GM23248 (cell line): ENCODE results near the gene DNAJB8. TPM values are rescaled to one million over a fixed set of nuclear protein-coding genes. Genes with fewer than 3 reads are reported as not detected.
A peak's percentile ranks its signal among the peaks of the same experiment; 100 is the strongest.

Experiments
- DNase-seq: peaks from one replicate; pipeline ENCODE4 v3.0.0-alpha.2; 2015
- H2AFZ ChIP-seq: fragments of 200-600 bp; sonication (generic); 2 replicates; pipeline ENCODE4 v1.6.1; 2016; ENCODE audit warnings: antibody characterized with exemption
- H3F3A ChIP-seq: fragments of 200-600 bp; sonication (generic); 2 replicates; pipeline ENCODE4 v1.6.1; 2016; ENCODE audit warnings: mild to moderate bottlenecking, antibody characterized with exemption, mixed run types; ENCODE audit not compliant: insufficient read depth
- H3K27ac ChIP-seq: fragments of 200-600 bp; sonication (generic); 2 replicates; pipeline ENCODE4 v1.5.1; 2016; ENCODE audit warnings: mild to moderate bottlenecking
- H3K27me3 ChIP-seq: fragments of 200-600 bp; sonication (generic); replicated peaks from 2 replicates; pipeline ENCODE4 v1.6.1; 2016; ENCODE audit warnings: mild to moderate bottlenecking; ENCODE audit not compliant: insufficient read depth
- H3K36me3 ChIP-seq: fragments of 200-600 bp; sonication (generic); 2 replicates; pipeline ENCODE4 v1.6.1; 2016; ENCODE audit warnings: low read depth, mild to moderate bottlenecking
- H3K4me1 ChIP-seq: fragments of 200-600 bp; sonication (generic); 2 replicates; pipeline ENCODE4 v1.6.1; 2016; ENCODE audit warnings: mild to moderate bottlenecking; ENCODE audit not compliant: insufficient read depth
- H3K4me2 ChIP-seq: fragments of 200-600 bp; sonication (generic); one replicate; pipeline ENCODE4 v1.6.1; 2016; ENCODE audit warnings: mild to moderate bottlenecking; ENCODE audit not compliant: unreplicated experiment
- H3K4me3 ChIP-seq: fragments of 200-600 bp; sonication (generic); 2 replicates; pipeline ENCODE4 v1.5.1; 2016; ENCODE audit warnings: mild to moderate bottlenecking
- H3K79me2 ChIP-seq: fragments of 200-600 bp; sonication (generic); 2 replicates; pipeline ENCODE4 v1.6.1; 2016; ENCODE audit warnings: mild to moderate bottlenecking; ENCODE audit not compliant: insufficient read depth
- H3K9ac ChIP-seq: fragments of 200-600 bp; sonication (generic); 2 replicates; pipeline ENCODE4 v1.6.1; 2016; ENCODE audit warnings: mild to moderate bottlenecking
- H3K9me2 ChIP-seq: fragments of 200-600 bp; sonication (generic); 2 replicates; pipeline ENCODE4 v1.6.1; 2016; ENCODE audit warnings: mixed run types, mild to moderate bottlenecking, moderate library complexity; ENCODE audit not compliant: insufficient read depth
- H3K9me3 ChIP-seq: fragments of 200-600 bp; sonication (generic); one replicate; pipeline ENCODE4 v1.6.1; 2017; ENCODE audit warnings: low read depth
- H4K20me1 ChIP-seq: fragments of 200-600 bp; sonication (generic); 2 replicates; pipeline ENCODE4 v1.6.0; 2016; ENCODE audit not compliant: insufficient read depth
- EZH2 ChIP-seq: fragments of 200-600 bp; sonication (generic); IDR thresholded peaks from 2 replicates; pipeline ENCODE4 v1.6.1; 2018; ENCODE audit warnings: antibody characterized with exemption, mild to moderate bottlenecking; ENCODE audit not compliant: insufficient read depth, poor library complexity, severe bottlenecking
- EZH2phosphoT487 ChIP-seq: fragments of 200-600 bp; sonication (generic); IDR thresholded peaks from 2 replicates; pipeline ENCODE4 v1.6.1; 2018; ENCODE audit warnings: antibody characterized with exemption, moderate library complexity, mild to moderate bottlenecking, low read depth; ENCODE audit not compliant: insufficient read depth
- WGBS, 2 experiments: methylation state at CpG; one replicate each; pipeline ENCODE4 v1.1.6; 2015 to 2017; ENCODE audit warnings: low lambda C conversion rate in 2 of 2, low coverage in 1 of 2; ENCODE audit errors: missing lambda C conversion rate in 2 of 2; 5-methylcytosine and 5-hydroxymethylcytosine counted together
- in situ Hi-C: fragments of 300-500 bp; cut with MboI; formaldehyde crosslinking; loops from 2 replicates; pipeline ENCODE4 v1.15.0; 2020
- polyA plus RNA-seq: library from polyadenylated mRNA; unstranded; fragments of >200 nt; fragmentation: Nextera tagmentation; extraction: Ambion mirVana; gene quantifications from 2 replicates; pipeline ENCODE4 v1.2.1, GENCODE V29; 2016
- total RNA-seq: library from RNA; depleted of rRNA; stranded (reverse); fragments of >200 nt; shearing (Covaris generic); gene quantifications from 2 replicates; pipeline ENCODE4 v1.2.3, GENCODE V29; 2014

DNAJB8 gene
- total and polyA plus RNA-seq, 2 experiments from 2014 or later, result not detected

DNA sequence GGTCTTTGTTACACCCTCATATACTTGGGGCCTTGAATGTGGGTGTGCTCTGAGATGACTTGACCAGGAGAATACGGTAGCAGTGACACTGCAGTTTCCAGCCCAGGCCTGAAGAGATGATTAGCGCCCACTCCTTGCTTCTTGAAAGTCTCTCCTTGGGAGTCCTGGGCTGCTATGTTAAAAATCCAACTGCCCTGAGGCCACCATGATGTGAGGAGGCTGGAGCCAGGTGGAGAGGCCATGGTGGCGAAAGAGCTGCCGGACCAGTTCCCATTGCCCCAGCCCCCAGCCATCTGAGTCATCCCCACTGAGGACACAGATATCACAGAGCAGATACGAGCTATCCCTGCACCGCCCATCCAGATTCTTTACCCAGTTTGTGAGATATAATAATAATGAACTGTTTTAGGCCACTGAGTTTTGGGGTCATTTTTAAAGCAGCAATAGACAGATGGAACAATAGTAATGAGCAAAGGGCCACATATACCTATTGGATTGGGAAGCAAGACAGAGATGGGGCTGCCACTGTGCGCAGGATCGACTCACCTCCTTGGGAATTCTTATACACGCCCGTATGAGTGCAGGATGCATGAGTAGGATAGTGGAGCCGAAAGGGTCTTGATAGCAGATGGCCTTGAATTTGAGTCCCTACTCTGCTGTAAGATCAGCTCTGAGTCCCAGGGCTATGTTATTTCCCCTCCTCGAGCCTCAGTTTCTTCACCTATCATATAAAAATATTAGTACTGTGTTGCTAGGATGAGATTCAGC lies 38.5 kb upstream of the DNAJB8 start:
- Histone ChIP-seq H3K9me2 (no peaks in the 10 kb centered on the region), H3K4me3 (no peak overlapping the region), H3K27me3 (no peaks in the 10 kb centered on the region), H3K9ac (no peak overlapping the region), H3K4me1 (no peaks in the 10 kb centered on the region), H3K79me2 (no peaks in the 10 kb centered on the region), H3K4me2 (no peak overlapping the region), H3F3A (peaks cover 2% of the 10 kb centered on the region; the same call in 1 of the 2 replicates), H3K36me3 (no peaks in the 10 kb centered on the region), H2AFZ (no peak overlapping the region), H4K20me1 (no peaks in the 10 kb centered on the region), H3K27ac (no peak overlapping the region), H3K9me3 (no peaks in the 10 kb centered on the region)
- TF ChIP-seq EZH2phosphoT487 (no peak), EZH2 (no peak)
- WGBS, 2 experiments, result 83 to 88% methylated on average over 12 of the region's 12 CpGs
- DNase-seq, result no peak
- in situ Hi-C loops, result no loop called here

DNA sequence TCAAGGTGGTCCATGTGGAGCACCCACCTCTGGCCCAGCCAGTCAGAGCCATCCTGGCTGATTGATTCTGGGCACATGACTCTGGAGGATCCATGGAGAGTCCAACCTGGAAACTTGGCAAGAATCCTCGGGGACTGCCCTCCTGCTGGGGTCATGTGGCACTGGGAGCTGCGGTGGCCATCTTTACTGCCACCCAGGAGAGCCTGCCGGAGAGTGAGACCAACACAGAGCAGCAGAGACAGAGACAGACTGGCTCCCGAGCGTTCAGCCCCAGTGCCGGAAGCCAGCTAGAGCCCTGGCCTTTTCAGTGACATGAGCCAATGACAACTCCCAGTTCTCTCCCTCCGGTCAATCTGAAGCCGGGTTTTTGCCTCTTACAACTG lies 37.8 kb upstream of the DNAJB8 start:
- Histone ChIP-seq H3K9me3 (no peaks in the 10 kb centered on the region), H3K4me1 (no peaks in the 10 kb centered on the region), H3K9ac (no peak overlapping the region), H3K4me2 (no peak overlapping the region), H3K79me2 (no peaks in the 10 kb centered on the region), H2AFZ (no peak overlapping the region), H3F3A (peaks cover 7% of the 10 kb centered on the region; the same call in 1 of the 2 replicates), H3K4me3 (no peak overlapping the region), H3K36me3 (no peaks in the 10 kb centered on the region), H3K9me2 (no peaks in the 10 kb centered on the region), H3K27me3 (no peaks in the 10 kb centered on the region), H4K20me1 (no peaks in the 10 kb centered on the region), H3K27ac (no peak overlapping the region)
- in situ Hi-C loops, result no loop called here
- TF ChIP-seq EZH2 (no peak), EZH2phosphoT487 (no peak)
- 88 to 90% methylated on average over 8 of the region's 8 CpGs for WGBS, 2 experiments
- DNase-seq, result no peak

DNA sequence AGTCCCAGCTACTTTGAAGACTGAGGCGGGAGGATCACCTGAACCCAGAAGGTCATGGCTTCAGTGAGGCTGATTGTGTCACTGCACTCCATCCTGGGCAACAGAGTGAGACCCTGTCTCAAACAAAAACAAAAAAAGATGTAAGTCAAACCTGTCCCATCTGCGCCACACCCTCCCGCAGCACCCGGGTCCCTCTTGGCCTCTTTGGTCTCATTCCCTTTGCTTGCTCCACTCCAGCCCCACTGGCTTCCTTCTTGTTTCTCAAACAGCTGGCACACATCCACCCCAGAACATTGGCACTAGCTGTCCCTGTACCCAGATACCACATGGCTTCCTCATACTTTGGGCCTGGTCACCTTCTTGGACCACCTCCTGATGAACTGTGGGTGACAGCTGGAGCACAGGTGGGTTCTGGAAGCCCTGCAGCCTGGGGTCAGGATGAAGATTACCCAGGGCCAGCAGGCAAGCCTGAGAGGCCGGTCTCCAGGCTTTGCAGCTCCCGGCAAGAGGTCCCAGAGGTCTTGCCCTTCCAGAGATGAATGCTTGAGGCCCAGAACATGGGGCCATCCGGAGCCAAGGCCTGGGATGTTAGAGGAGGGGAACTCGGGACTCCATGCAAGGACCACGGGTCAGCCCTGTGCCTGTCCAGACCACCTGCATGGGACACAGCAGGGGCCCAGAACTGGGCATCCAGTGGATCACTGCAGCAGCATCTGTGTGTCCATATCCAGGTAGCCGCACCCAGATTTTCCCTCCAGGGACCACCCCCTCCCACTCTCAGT lies 37.3 kb upstream of the DNAJB8 start:
- H3K9me2 ChIP-seq, result no peaks in the 10 kb centered on the region
- no peak for DNase-seq
- no peak overlapping the region for H3K9ac ChIP-seq
- no peaks in the 10 kb centered on the region for H3K79me2 ChIP-seq
- TF ChIP-seq EZH2 (no peak), EZH2phosphoT487 (no peak)
- H3K27ac ChIP-seq, result no peak overlapping the region
- in situ Hi-C loops, result no loop called here
- H3K4me2 ChIP-seq, result no peak overlapping the region
- no peaks in the 10 kb centered on the region for H3K36me3 ChIP-seq
- H3K27me3 ChIP-seq, result no peaks in the 10 kb centered on the region
- no peak overlapping the region for H3K4me3 ChIP-seq
- H2AFZ ChIP-seq, result no peak overlapping the region
- WGBS, 2 experiments, result 85 to 87% methylated on average over 9 to 10 of the region's 10 CpGs
- H3F3A ChIP-seq, result peaks cover 7% of the 10 kb centered on the region; the same call in 1 of the 2 replicates
- no peaks in the 10 kb centered on the region for H3K9me3 ChIP-seq
- H3K4me1 ChIP-seq, result no peaks in the 10 kb centered on the region
- no peaks in the 10 kb centered on the region for H4K20me1 ChIP-seq

- Histone ChIP-seq H3K9me2 (no peaks in the 10 kb centered on the region), H3K79me2 (no peaks in the 10 kb centered on the region), H3K36me3 (no peaks in the 10 kb centered on the region), H3F3A (peaks cover 7% of the 10 kb centered on the region; the same call in 1 of the 2 replicates), H3K4me3 (no peak overlapping the region), H4K20me1 (no peaks in the 10 kb centered on the region), H3K4me2 (no peak overlapping the region), H3K9ac (no peak overlapping the region), H3K27me3 (no peaks in the 10 kb centered on the region), H3K9me3 (no peaks in the 10 kb centered on the region), H3K27ac (no peak overlapping the region), H3K4me1 (no peaks in the 10 kb centered on the region), H2AFZ (no peak overlapping the region)
- in situ Hi-C loops, result no loop called here
- no peak for TF ChIP-seq EZH2phosphoT487
- no peak for TF ChIP-seq EZH2
- peak; percentile 10 for DNase-seq
- WGBS, 2 experiments, result 81 to 82% methylated on average over 12 of the region's 12 CpGs
Observed at GRCh38 chr3:128503164-128503651, 36.5 kb upstream of the DNAJB8 start.
